OCI-M2 (cell line): ENCODE data around the gene ALDH1A3.
"Not testable (repeated sequence)": the region's sequence is repeated elsewhere in the genome, so short reads cannot be mapped to it uniquely, and the experiment has no call there.

ENCODE experiments used
- DNase-seq: peaks from one replicate; lab custom pipeline; 2025; ENCODE audit not compliant: unreplicated experiment; lab: John Stamatoyannopoulos, UW

Gene ALDH1A3

DNA sequence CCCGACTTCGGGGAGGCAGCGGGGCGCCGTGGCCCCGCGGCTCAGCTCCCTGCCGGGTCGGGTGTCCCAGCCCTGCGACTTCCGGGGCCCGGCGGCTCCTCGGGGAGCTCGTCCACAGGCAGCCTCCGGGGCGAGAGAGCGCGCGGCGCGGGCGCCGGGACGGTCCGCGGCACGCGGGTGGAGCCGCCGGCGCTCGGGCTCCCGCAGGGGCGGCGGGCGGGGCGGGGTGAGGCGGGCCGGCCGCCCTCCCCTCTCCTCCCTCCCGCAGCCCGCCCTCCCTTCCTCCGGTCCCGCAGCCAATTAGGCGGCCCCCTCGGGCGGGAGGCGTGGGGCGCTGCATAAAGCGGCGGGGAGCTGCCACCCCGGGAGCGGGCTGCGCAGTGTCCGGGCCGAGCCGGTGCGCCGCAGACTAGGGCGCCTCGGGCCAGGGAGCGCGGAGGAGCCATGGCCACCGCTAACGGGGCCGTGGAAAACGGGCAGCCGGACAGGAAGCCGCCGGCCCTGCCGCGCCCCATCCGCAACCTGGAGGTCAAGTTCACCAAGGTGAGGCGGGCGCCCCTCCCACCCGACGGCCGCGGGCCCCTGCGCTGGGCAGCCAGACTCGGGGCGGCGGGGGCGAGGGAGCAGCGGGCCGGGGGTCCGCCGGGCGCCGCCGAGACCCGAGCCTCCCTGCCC lies at the start of gene ALDH1A3:
TSS of gene ALDH1A3 (plus strand) at position 368 of the 675 bp plus-strand sequence. CDS start at position 445, 77 bp downstream.
- no peak for DNase-seq

GRCh38 chr15:100831467-100831866 lies 48.2 kb upstream of the ALDH1A3 start:
- DNase-seq = no peak

GRCh38 chr15:100832149-100832942 lies 47.3 kb upstream of the ALDH1A3 start:
- no peak for DNase-seq

GRCh38 chr15:100833417-100834389 lies 45.9 kb upstream of the ALDH1A3 start:
- DNase-seq = no peak

- DNase-seq = no peak
Measured at GRCh38 chr15:100834731-100835130, 44.9 kb upstream of the ALDH1A3 start.

GRCh38 chr15:100835636-100836035 lies 44.0 kb upstream of the ALDH1A3 start:
- DNase-seq = no peak

DNA sequence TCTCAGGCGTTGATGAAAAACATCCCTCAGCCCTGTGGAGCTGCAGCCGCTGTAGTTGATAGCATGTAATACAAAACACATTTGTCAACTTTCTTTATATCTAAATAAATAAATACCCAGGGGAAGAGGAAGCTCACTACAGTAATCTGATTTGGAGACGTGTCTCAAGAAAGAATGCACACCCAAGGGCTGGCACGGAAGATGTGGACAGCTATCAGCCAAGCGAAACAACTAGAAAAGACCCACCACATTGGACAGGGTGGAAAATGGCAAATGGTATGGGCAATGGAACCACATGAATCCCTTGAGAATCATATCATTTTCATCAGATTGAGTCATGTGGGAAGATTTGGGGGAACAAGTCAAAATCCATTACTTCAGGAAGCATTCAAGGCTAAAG lies 43.1 kb upstream of the ALDH1A3 start:
- no peak for DNase-seq

GRCh38 chr15:100841426-100841825 lies 38.2 kb upstream of the ALDH1A3 start:
- no peak for DNase-seq

- DNase-seq = no peak
Measured at GRCh38 chr15:100842756-100843730, 36.6 kb upstream of the ALDH1A3 start.

DNA sequence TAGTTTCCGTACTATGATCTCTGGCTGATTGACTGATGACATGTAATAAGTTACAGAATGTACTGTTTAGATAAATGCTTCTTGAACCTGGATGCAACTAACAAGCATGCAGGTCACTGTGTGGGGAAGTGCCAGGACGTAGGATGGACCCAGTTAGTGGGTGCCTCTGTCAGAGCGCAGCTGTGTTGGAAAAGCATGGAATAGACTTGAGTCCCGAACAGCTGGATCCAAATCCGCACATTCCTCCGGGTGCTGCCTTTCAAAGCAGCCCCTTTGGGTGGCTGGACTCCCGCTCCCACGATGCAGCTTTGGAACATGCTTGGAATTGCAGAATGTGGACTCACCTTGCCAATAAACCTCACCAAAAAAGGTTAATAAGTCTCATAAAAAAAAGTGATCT lies 35.5 kb upstream of the ALDH1A3 start:
- DNase-seq = no peak

- no peak for DNase-seq
Measured at GRCh38 chr15:100844778-100845177, 34.9 kb upstream of the ALDH1A3 start.

GRCh38 chr15:100847194-100847593 lies 32.4 kb upstream of the ALDH1A3 start:
- DNase-seq = no peak

DNA sequence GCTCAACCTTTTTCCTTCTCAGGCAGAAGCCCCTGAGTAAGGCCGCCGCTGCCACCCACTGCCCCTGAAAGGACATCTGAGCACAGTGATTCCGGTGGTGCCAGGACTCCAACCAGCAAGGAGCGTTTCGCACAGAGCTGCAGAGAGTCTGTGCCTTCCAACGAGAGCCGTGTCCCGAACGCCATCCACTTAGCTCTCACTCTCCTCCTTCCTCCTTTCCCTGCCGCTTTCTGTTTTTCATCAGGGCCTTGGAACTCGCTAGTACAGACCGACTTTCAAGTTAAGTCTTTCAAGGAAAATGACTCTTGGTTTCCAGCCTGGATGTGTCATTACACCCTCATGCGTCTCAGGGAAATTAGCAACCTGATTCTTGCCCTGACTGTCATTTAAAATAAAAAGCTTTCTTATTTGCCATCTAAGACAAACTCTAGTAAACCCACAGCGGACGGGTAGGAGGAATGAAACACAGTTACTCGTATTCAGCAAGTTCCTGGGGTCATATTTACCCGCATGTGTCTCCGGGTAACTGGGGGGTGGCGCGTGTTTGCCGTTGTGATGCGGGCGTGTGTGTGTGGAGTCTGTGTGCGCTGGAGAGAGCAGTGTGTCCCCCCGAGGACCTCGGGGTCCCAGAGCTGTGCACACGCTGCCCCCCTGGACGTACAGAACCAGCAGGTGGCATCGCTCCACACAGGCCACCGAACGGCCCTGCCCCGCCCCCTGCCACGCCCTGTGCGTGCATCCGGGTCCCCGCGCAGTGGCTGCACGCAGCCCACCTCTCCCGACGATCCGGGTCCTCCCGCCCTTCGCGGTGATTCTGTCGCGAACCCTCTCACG lies 30.4 kb upstream of the ALDH1A3 start:
- no peak for DNase-seq

DNA sequence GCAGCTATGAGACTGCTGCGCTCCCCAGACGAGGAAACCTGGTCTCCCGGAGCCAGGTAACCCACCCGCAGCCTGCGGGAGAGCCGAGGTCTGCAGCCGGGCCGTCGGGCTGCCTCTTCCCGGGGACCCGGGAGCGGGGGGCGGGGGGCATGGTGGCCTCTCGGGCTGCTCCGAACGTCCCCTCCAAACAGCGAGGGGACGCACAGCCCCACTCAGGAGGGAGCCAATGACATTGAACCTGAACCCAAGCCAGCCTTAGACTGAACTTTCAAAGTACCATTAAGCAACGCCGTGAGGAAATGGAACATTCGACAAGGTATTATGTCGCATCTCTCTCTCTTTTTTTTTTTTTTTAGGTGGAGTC lies 29.8 kb upstream of the ALDH1A3 start:
- DNase-seq = no peak

GRCh38 chr15:100851428-100852015 lies 28.1 kb upstream of the ALDH1A3 start:
- not testable (repeated sequence) for DNase-seq

GRCh38 chr15:100852630-100853029 lies 27.0 kb upstream of the ALDH1A3 start:
- no peak for DNase-seq

DNA sequence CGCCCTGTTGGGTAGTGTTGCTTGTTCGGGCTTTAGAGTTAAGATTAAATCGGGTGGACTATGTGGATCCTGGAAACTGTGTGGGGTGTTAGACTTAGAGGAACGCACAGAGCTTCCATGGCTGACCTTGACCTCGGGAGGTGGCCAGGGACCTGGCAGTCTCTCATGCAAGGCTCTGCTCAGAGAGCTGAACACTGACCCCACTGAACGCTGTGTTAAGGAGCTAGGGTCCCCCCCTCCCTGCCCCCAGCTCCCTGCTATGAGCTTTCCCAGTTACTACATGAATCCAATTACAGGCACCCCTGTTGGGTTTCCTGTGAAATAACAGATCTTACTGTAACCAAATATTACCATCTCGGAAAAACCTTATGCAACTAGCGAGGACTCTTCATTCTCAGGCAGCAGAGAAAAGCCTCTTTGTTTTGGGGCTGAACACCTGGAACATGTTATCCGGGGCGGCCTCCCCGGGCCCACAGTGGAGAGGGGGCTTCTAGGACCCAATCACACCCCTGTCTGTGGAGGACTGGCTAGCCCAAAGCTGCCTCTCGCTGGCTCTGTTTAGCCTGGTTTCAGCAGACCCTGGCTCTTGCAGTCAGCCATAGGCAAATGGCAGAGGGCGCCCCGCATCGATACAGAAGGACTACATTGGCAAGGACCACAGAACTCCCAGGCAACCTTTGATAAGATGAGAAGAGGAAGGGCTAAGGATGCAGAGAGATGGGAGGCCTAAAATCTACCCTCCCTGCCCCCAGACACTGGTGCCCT lies 25.8 kb upstream of the ALDH1A3 start:
- DNase-seq = no peak

DNA sequence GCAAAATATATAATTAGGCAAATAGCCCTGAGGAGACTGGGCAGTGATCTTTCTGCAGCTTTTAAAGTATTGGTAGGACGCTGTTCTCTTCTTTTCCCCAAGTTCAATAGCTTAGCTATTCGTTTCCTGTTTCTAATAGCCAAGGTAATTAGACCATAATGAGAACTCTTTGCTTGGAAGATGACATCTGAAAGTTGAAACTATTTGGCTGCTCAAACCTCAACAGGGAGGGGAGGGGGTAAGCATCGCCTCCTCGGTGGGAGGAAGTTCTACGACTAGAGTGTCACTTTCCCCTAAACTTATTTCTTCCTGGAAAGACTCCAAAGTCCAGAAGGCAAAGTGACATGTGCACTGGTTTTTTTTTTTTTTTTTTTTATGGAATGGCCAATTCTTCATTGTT lies 22.8 kb upstream of the ALDH1A3 start:
- DNase-seq = no peak
